Glutamatergic neuron (in vitro differentiated cells): ENCODE data around the gene TLR5. TPM values are rescaled to one million over a fixed set of nuclear protein-coding genes. Genes with fewer than 3 reads are reported as not detected.

Source experiments
- DNase-seq: peaks from one replicate; pipeline ENCODE4 v3.0.0; 2022
- H3K27ac Mint-ChIP-seq: one replicate; pipeline ENCODE4 v1.8.0; 2020; ENCODE audit warnings: mild to moderate bottlenecking, mixed read lengths, inconsistent platforms; ENCODE audit not compliant: unreplicated experiment
- H3K27me3 Mint-ChIP-seq: one replicate; pipeline ENCODE4 v1.8.0; 2020; ENCODE audit warnings: mild to moderate bottlenecking, moderate library complexity, mixed read lengths, inconsistent platforms; ENCODE audit not compliant: unreplicated experiment
- H3K36me3 Mint-ChIP-seq: one replicate; pipeline ENCODE4 v1.8.0; 2020; ENCODE audit warnings: mild to moderate bottlenecking, mixed read lengths, inconsistent platforms; ENCODE audit not compliant: unreplicated experiment
- H3K4me1 Mint-ChIP-seq: one replicate; pipeline ENCODE4 v1.8.0; 2020; ENCODE audit warnings: mild to moderate bottlenecking, low read depth, mixed read lengths, inconsistent platforms; ENCODE audit not compliant: unreplicated experiment
- H3K4me3 Mint-ChIP-seq: one replicate; pipeline ENCODE4 v1.8.0; 2020; ENCODE audit warnings: mild to moderate bottlenecking, mixed read lengths, inconsistent platforms; ENCODE audit not compliant: unreplicated experiment
- H3K9me3 Mint-ChIP-seq: one replicate; pipeline ENCODE4 v1.8.0; 2020; ENCODE audit warnings: mild to moderate bottlenecking, moderate library complexity, mixed read lengths, inconsistent platforms; ENCODE audit not compliant: unreplicated experiment
- CTCF ChIP-seq: fragments of 200-600 bp; sonication (generic); IDR thresholded peaks from one replicate; pipeline ENCODE4 v1.5.0; 2021; ENCODE audit not compliant: partially characterized antibody, unreplicated experiment
- long read RNA-seq: library from polyadenylated mRNA; unstranded; transcript quantifications from one replicate; pipeline ENCODE4 v2.0.0, GENCODE V29; 2020; ENCODE audit not compliant: unreplicated experiment
- total RNA-seq: library from RNA; stranded (reverse); fragmentation: NEBNext Ultra II Directional; extraction: Animal tissue kit (Norgen Biotek cat#: 25700); gene quantifications from one replicate; pipeline ENCODE4 v1.2.1, GENCODE V29; 2021; ENCODE audit not compliant: unreplicated experiment

The TLR5 gene
- total RNA-seq, result not detected
- long read RNA-seq, result 0 reads

GRCh38 chr1:223142795-223143536 is at the start of gene TLR5:
Gene TLR5 (minus strand): TSS chr1:223143248. CDS start chr1:223113031, 30,217 bp downstream.
- Mint-ChIP-seq H3K9me3 (peaks cover 1% of the 10 kb centered on the region), H3K27ac (no peak within 1 kb of the TSS), H3K4me1 (peaks cover 3% of the 10 kb centered on the region), H3K27me3 (peaks cover 3% of the 10 kb centered on the region), H3K36me3 (no peaks in the 10 kb centered on the region), H3K4me3 (peak within 1 kb of the TSS; percentile 80)
- peak; percentile 77 for DNase-seq
- TF ChIP-seq CTCF, result peak; percentile 76

GRCh38 chr1:223189903-223190724 is 47.1 kb upstream of the TLR5 start:
- TF ChIP-seq CTCF, result no peak
- H3K27me3 Mint-ChIP-seq, result no peaks in the 10 kb centered on the region
- peaks cover 1% of the 10 kb centered on the region for H3K9me3 Mint-ChIP-seq
- no peaks in the 10 kb centered on the region for H3K4me1 Mint-ChIP-seq
- no peak for DNase-seq
- no peak overlapping the region for H3K27ac Mint-ChIP-seq
- no peak overlapping the region for H3K4me3 Mint-ChIP-seq
- H3K36me3 Mint-ChIP-seq, result no peaks in the 10 kb centered on the region

- H3K27ac Mint-ChIP-seq, result no peak overlapping the region
- no peaks in the 10 kb centered on the region for H3K36me3 Mint-ChIP-seq
- H3K4me1 Mint-ChIP-seq, result no peaks in the 10 kb centered on the region
- DNase-seq, result no peak
- no peak overlapping the region for H3K4me3 Mint-ChIP-seq
- H3K27me3 Mint-ChIP-seq, result no peaks in the 10 kb centered on the region
- peaks cover 1% of the 10 kb centered on the region for H3K9me3 Mint-ChIP-seq
- TF ChIP-seq CTCF, result no peak
Observed at GRCh38 chr1:223189525-223189902, 46.5 kb upstream of the TLR5 start.

- no peak overlapping the region for H3K4me3 Mint-ChIP-seq
- no peaks in the 10 kb centered on the region for H3K4me1 Mint-ChIP-seq
- H3K9me3 Mint-ChIP-seq, result peaks cover 1% of the 10 kb centered on the region
- H3K27me3 Mint-ChIP-seq, result no peaks in the 10 kb centered on the region
- no peak for DNase-seq
- no peak overlapping the region for H3K27ac Mint-ChIP-seq
- H3K36me3 Mint-ChIP-seq, result no peaks in the 10 kb centered on the region
- no peak for TF ChIP-seq CTCF
Observed at GRCh38 chr1:223188618-223189356, 45.7 kb upstream of the TLR5 start.
